Pancreas (tissue), 10 donors: Measurements from ENCODE around the gene PLA2G6. TPM values are rescaled to one million over a fixed set of nuclear protein-coding genes. Genes with fewer than 3 reads are reported as not detected.

Source experiments
- ATAC-seq, 4 donors: fragments of 200-7000 bp; cut with Tn5 transposase; one replicate each; pipeline versions ENCODE4 v1.8.0 to v1.9.1; 2020; ENCODE audit warnings: mild to moderate bottlenecking in 4 of 4, moderate library complexity in 4 of 4
- DNase-seq, 6 donors: peaks; one replicate each; pipeline ENCODE4 v3.0.0-alpha.2; 2020
- FAIRE-seq: peaks from 2 replicates; lab custom pipeline; 2012; peaks lifted over from hg19 to GRCh38; lab: Jason Lieb, UNC
- H3K27ac ChIP-seq, 4 donors: fragments of 200-600 bp; sonication (generic); 1 replicate in 3 of 4; 2 replicates in 1 of 4; pipeline versions ENCODE4 v1.5.0 to v1.8.0; 2020
- H3K27me3 ChIP-seq, 4 donors: fragments of 200-600 bp; one replicate each; pipeline ENCODE4 v1.8.0; 2021
- H3K36me3 ChIP-seq, 3 donors: fragments of 200-600 bp; sonication (generic) in 1 of 3; one replicate each; pipeline versions ENCODE4 v1.5.0 to v1.8.0; 2020 to 2021
- H3K4me1 ChIP-seq, 3 donors: fragments of 200-600 bp; one replicate each; pipeline ENCODE4 v1.8.0; 2021
- H3K4me3 ChIP-seq, 4 donors: fragments of 200-600 bp; sonication (generic) in 2 of 4; one replicate each; pipeline versions ENCODE4 v1.5.0 to v1.8.0; 2020 to 2021
- H3K9me3 ChIP-seq, 4 donors: fragments of 200-600 bp; one replicate each; pipeline ENCODE4 v1.8.0; 2021
- WGBS, 2 donors: extraction: QIAGEN DNeasy Blood & Tissue Kit; methylation state at CpG; one replicate each; pipeline ENCODE4 v1.1.7; 2013; 5-methylcytosine and 5-hydroxymethylcytosine counted together
- intact Hi-C, 3 donors: fragments of 100-400 bp; cut with DNase I; formaldehyde crosslinking; loops; one replicate each; pipeline versions ENCODE4 v1.11.1 to v1.14.2; 2022
- polyA plus RNA-seq, 2 donors: library from polyadenylated mRNA; stranded (reverse); fragments of 200-250 nt; gene quantifications; one replicate each; pipeline ENCODE4 v1.2.3, GENCODE V29; 2013
- total RNA-seq, 6 donors: library from RNA; stranded (reverse); fragmentation: NEBNext Ultra II Directional in 4 of 6; extraction: Animal tissue kit (Norgen Biotek cat#: 25700) in 4 of 6; gene quantifications; one replicate each; pipeline versions ENCODE4 v1.2.1 to v1.2.4, GENCODE V29; 2021 to 2023
- TF ChIP-seq, protein P1 (sequence below), 4 donors: fragments of 200-600 bp; sonication (generic) in 3 of 4; IDR thresholded peaks; one replicate each; pipeline versions ENCODE4 v1.5.0 to v1.8.0; 2021; ENCODE audit warnings: antibody characterized with exemption in 4 of 4
- donor health status: healthy with polysubstance abuse.
- donor health status: DM: no; HTN: no; CAD: no; lungs with moderate emphysema.
- donor health status: DM: no; HTN: no; CAD: no.
- donor health status: control.
- donor health status: control.
- donor health status: Bipolar disorder and iron deficiency.
- donor health status: DM: yes; HTN: yes; CAD: no.
- donor health status: DM: no; HTN: no; CAD: no.
- donor health status: DM: no; HTN: no; CAD: no.
- donor health status: DM: yes; HTN: yes; CAD: no.

Gene PLA2G6
- total and polyA plus RNA-seq, 8 donors = 8.7 to 109 (median 26.1) TPM

DNA sequence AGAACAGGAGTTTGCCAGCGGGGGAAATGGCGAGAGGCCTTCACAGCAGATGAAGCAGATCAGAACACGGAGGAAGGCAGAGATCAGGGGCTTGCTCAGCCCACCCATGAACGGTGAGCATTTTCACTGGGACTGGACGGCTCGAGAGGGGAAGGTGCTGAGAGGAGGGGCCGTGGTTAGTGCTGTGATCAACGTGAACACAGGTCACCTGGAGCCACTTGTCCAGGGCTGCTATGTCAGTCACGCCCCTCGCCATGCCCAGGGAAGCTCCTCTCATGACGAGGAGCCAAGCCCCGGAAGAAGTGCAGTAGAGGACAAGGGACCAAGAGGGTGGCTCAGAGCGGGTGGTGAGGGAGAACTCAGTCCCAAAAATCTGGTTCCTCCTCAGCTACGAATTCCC is 7.0 kb downstream of the PLA2G6 start:
- Histone ChIP-seq H3K4me1 (peaks cover 0 to 10% (median 0%) of the 10 kb centered on the region in 3 donors), H3K27ac (no peak overlapping the region), H3K4me3 (no peak overlapping the region), H3K36me3 (no peaks in the 10 kb centered on the region), H3K9me3 (no peaks in the 10 kb centered on the region), H3K27me3 (no peaks in the 10 kb centered on the region)
- ATAC-seq (no peak), DNase-seq (peak in 1 of 6 donors; percentile 40), FAIRE-seq (no peak)
- TF ChIP-seq, protein P1, sequence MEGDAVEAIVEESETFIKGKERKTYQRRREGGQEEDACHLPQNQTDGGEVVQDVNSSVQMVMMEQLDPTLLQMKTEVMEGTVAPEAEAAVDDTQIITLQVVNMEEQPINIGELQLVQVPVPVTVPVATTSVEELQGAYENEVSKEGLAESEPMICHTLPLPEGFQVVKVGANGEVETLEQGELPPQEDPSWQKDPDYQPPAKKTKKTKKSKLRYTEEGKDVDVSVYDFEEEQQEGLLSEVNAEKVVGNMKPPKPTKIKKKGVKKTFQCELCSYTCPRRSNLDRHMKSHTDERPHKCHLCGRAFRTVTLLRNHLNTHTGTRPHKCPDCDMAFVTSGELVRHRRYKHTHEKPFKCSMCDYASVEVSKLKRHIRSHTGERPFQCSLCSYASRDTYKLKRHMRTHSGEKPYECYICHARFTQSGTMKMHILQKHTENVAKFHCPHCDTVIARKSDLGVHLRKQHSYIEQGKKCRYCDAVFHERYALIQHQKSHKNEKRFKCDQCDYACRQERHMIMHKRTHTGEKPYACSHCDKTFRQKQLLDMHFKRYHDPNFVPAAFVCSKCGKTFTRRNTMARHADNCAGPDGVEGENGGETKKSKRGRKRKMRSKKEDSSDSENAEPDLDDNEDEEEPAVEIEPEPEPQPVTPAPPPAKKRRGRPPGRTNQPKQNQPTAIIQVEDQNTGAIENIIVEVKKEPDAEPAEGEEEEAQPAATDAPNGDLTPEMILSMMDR (IDR thresholded peaks at IDR 0.05) = no peak
- 87 to 92% methylated on average over 14 of the region's 14 CpGs for WGBS, 2 donors
- intact Hi-C loops = no loop called here

DNA sequence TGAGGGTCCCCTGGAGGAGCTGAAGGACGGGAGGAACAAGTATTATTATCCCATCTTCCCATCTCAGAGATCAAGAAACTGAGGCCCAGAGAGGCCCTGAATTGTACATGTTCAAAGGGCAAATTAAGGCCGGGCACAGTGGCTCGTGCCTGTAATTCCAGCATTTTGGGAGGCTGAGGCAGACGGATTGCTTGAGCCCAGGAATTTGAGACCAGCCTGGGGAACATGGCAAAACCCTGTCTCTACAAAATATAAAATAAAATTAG is 8.1 kb downstream of the PLA2G6 start:
- no peaks in the 10 kb centered on the region for H3K9me3 ChIP-seq
- intact Hi-C loops = no loop called here
- no peaks in the 10 kb centered on the region for H3K27me3 ChIP-seq
- peak overlapping the region in 3 of 4 donors; percentile 56 to 76 (median 72) for H3K27ac ChIP-seq
- TF ChIP-seq, protein P1 (IDR thresholded peaks at IDR 0.05) = no peak
- FAIRE-seq = no peak
- no peak overlapping the region for H3K4me3 ChIP-seq
- DNase-seq = peak in 1 of 6 donors; percentile 9
- no peak for ATAC-seq
- 93 to 96% methylated on average over 4 of the region's 4 CpGs for WGBS, 2 donors
- H3K4me1 ChIP-seq = peaks cover 0 to 10% (median 0%) of the 10 kb centered on the region in 3 donors
- no peaks in the 10 kb centered on the region for H3K36me3 ChIP-seq

DNA sequence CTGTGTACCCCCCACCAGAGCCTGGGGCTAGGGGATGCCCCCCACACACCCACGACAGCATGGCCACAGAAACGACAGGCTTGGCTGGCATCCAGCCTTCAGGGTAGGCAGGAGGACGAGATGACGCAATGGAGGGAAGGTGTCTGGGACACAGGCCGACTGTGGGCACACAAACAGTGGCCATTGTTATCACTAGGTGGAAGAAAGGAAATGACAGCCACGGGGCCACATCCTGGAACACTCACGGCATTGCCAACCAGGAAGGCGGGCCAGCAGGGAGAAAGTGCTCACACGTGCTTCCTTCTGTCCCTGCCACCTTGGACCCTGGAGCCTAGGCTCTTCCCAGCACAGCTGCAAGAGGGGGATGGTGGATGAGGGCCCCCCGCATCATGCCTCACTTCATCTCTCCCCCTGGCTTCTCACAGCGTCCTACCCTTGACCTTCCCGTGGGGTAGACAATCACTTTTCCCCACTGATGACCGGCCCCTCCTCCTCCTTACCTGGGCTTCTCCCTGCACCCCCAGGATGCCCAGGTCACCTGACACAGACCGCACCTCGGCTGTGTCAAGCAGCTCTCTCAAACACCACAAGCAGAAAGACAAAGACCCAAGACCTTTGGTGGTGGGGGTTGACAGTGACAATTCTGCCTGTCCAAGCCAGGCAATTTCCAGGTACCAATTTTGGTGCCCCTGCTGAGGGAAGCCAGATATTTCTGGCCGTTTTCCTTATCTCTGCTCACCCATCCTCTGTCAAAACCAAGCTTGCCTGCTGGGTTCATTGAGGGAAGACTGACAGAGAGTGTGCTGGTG is 8.6 kb downstream of the PLA2G6 start:
- ATAC-seq (peak; percentile 80 to 95 (median 90)), DNase-seq (peak; percentile 66 to 89 (median 78)), FAIRE-seq (no peak)
- no peaks in the 10 kb centered on the region for H3K27me3 ChIP-seq
- TF ChIP-seq, protein P1 (IDR thresholded peaks at IDR 0.05) = no peak
- no peaks in the 10 kb centered on the region for H3K9me3 ChIP-seq
- intact Hi-C loops = no loop called here
- peaks cover 0 to 4% (median 0%) of the 10 kb centered on the region in 3 donors for H3K4me1 ChIP-seq
- H3K36me3 ChIP-seq = no peaks in the 10 kb centered on the region
- no peak overlapping the region for H3K4me3 ChIP-seq
- H3K27ac ChIP-seq = peak overlapping the region; percentile 38 to 76 (median 64)
- WGBS, 2 donors = 29 to 40% methylated on average over 16 of the region's 16 CpGs

DNA sequence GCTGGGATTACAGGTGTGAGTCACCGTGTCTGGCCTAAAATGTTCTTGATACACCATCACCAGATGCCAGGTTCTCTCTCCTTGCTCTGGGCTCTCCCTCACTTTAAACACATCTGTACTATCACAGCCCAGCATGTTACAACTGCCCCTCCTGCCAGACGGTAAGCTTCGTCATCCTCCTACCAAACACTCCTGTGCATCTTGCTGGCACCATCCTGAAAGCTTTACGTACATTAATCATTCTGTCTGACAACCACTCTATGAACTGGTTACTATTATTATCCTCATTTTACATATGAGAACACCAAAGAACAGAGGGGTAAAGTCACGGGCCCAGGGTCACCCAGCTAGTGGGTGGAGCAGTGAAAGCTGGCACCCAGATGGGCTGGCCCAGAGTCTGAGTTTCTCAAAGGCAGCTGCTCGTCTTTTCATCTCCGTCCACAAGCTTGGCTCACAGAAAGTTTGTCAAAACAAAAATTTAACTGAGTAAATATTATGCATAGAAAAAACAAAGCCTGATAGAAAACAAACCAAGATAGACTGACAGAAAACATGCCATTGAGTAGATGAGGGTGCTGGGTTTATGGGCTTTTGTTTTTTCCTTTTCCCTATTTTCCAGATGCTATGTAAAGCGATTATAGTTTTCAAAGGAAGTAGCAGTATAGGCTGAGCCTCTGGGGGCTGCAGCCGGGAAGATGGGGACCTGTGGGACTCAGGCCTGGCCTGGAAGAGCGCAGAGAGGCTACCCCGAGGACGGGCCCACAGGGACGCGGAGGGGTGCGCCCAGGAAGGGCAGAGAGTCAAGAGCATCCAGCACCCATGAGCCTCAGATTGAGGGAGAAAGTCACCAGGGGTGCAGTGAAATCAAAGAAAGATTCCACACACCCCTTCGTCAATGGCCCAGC is 9.5 kb downstream of the PLA2G6 start:
- TF ChIP-seq, protein P1 (IDR thresholded peaks at IDR 0.05) = no peak
- 74 to 76% methylated on average over 16 of the region's 16 CpGs for WGBS, 2 donors
- H3K9me3 ChIP-seq = no peaks in the 10 kb centered on the region
- H3K27ac ChIP-seq = peak overlapping the region; percentile 38 to 76 (median 64)
- ATAC-seq = peak in 2 of 4 donors; percentile 10 to 16
- peaks cover 0 to 4% (median 0%) of the 10 kb centered on the region in 3 donors for H3K4me1 ChIP-seq
- intact Hi-C loops = no loop called here
- DNase-seq = peak in 1 of 6 donors; percentile 28
- no peaks in the 10 kb centered on the region for H3K27me3 ChIP-seq
- no peaks in the 10 kb centered on the region for H3K36me3 ChIP-seq
- no peak for FAIRE-seq
- no peak overlapping the region for H3K4me3 ChIP-seq
